Skeletal muscle satellite cell (primary cell): ENCODE data around the gene MAML2. TPM values are rescaled to one million over a fixed set of nuclear protein-coding genes. Genes with fewer than 3 reads are reported as not detected.
A peak's percentile ranks its signal among the peaks of the same experiment; 100 is the strongest.

Source experiments
- H3K27me3 ChIP-seq: 2 replicates; pipeline ENCODE4 v1.7.0; 2013; ENCODE audit warnings: low read length; ENCODE audit not compliant: control insufficient read depth, insufficient read depth
- H3K36me3 ChIP-seq: 2 replicates; pipeline ENCODE4 v1.7.0; 2013; ENCODE audit warnings: mild to moderate bottlenecking, control low read depth, low read length; ENCODE audit not compliant: insufficient read depth
- H3K4me1 ChIP-seq: 2 replicates; pipeline ENCODE4 v1.7.0; 2013; ENCODE audit warnings: low read length; ENCODE audit not compliant: control insufficient read depth, insufficient read depth
- H3K4me2 ChIP-seq: 2 replicates; pipeline ENCODE4 v1.7.0; 2013; ENCODE audit warnings: mild to moderate bottlenecking, low read length
- H3K4me3 ChIP-seq: 2 replicates; pipeline ENCODE4 v1.7.0; 2013; ENCODE audit warnings: low read length
- H3K9ac ChIP-seq: 2 replicates; pipeline ENCODE4 v1.7.0; 2013; ENCODE audit warnings: mild to moderate bottlenecking, low read depth, low read length, moderate library complexity
- H3K9me3 ChIP-seq: replicated peaks from 2 replicates; pipeline ENCODE4 v1.7.0; 2013; ENCODE audit warnings: mild to moderate bottlenecking, control low read depth, low read length
- total RNA-seq: library from RNA; depleted of rRNA; stranded (reverse); fragments of >200 nt; gene quantifications from 2 replicates; pipeline ENCODE4 v1.2.3, GENCODE V29; 2012; rRNA removed

Gene MAML2
- 14.0 and 15.0 TPM in 2 replicates for total RNA-seq

DNA sequence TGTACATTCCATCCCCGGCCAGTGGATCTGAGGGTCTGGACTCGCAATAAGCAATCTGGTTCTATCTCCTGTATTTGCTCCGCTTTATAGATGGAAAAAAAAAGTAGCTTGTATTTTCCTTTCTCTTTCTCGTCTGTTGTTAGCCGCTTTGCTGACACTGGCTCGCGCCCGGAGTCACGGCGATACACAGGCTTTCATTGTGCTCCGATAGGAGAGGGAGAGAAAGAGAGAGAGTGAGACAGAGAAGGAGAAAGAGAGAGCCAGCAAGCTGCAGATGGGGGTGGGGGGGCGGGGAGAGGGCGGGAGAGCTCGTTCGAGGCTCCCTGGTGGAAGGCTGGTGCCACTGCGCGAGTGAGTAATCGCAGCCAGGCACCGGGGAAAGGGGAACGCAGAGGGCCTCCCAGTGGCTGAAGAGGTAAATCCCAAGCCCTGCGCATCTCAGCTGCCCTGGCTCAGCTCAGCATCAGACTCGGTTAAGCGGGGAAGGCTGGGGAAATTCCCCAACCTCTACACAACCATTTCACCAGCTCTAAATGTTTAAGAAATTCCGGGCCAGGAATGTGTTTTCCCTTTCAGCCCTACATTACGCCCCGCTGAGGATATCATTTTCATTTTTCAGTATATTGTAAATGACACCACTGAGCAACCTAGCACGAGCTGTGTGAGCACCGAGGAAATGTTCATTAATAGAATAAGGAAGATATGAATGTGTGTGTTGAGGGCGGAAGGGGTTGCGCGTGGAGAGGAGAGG is at the start of gene MAML2:
Gene MAML2 (minus strand): TSS at position 235 of the 751 bp plus-strand sequence. CDS start 1,300 bp downstream, outside the sequence.
- Histone ChIP-seq H3K27me3 (no peaks in the 10 kb centered on the region), H3K9me3 (no peaks in the 10 kb centered on the region), H3K4me1 (peaks cover 38% of the 10 kb centered on the region), H3K4me3 (peak within 1 kb of the TSS; percentile 88), H3K36me3 (peaks cover 9% of the 10 kb centered on the region), H3K4me2 (peak within 1 kb of the TSS; percentile 80), H3K9ac (peak within 1 kb of the TSS; percentile 96)

DNA sequence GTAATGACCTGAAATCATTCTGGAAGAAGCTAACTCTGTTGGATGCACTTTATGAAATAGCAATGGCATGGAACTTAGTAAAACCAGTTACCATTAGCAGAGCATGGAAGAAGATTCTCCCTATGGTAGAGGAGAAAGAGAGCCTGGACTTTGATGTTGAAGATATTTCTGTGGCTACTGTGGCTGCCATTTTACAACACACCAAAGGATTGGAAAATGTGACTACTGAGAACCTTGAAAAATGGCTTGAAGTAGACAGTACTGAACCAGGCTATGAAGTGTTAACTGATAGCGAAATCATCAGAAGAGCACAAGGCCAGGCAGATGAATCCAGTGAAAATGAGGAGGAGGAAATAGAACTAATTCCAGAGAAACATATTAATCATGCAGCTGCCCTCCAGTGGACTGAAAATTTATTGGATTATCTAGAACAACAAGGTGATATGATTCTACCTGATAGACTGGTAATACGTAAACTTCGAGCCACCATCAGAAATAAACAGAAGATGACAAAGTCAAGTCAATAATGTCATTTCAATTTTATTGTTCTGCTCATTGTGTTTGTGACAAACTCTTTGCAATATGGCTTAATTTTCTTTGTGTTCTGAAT is 48.8 kb upstream of the MAML2 start:
- Histone ChIP-seq H3K4me1 (peaks cover 9% of the 10 kb centered on the region), H3K4me2 (peak overlapping the region; percentile 83), H3K4me3 (no peak overlapping the region), H3K36me3 (no peaks in the 10 kb centered on the region), H3K9ac (peak overlapping the region; percentile 38), H3K9me3 (no peaks in the 10 kb centered on the region), H3K27me3 (no peaks in the 10 kb centered on the region)

DNA sequence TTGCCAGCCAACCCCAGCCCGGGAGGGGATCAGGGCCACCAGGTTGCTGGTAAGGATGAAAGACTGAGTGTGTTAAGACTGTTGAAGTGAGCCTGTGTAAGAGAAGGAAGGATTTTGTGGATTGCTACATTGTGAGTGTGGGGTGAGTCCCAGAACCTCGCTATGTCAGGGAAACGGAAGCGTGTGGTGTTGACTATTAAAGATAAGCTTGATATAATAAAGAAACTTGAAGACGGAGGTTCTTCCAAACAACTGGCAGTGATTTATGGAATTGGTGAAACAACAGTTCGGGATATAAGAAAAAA is 47.4 kb upstream of the MAML2 start:
- Histone ChIP-seq H3K4me3 (peak overlapping the region; percentile 81), H3K4me1 (peaks cover 9% of the 10 kb centered on the region)

DNA sequence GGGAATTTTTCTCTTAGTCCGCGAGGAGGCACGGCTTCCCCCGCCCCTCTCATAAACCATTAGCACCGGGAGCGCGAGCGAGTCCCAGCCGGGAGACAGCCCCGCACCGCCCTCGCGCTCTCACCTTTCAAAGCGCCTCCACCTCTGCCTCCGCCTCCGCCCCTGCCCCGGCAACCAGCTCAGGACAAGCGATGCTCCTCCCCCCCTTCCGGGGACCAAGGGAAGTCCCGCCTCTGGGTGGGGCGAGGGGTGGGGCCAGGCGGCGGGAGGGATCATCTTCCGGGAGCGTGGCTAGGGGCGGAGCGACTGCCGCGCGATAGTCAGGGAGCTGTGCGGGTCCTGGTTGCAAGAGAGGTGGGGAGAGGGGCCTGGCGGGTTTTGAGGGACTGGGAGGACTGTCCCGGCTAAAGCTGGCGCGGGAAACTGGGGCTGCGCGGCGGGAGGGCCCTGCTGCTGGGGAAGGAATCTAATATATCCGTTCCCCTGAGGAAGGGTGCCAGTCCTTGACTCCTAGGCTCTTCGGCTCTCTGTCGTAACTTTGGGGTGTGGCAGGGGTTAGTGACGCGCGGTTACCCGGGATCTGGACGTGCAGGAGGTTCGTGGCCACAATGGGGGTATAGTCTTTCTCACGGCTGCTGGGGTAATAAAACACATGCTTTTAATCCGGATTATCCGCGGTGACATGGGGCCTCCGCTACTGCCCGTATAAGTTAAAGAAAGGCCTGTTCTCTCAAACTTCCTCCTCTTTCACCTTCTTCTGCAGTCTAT is 46.9 kb upstream of the MAML2 start, which contains the start of the genes CCDC82 and JRKL:
Gene CCDC82 (minus strand): TSS at position 193 of the 768 bp plus-strand sequence. CDS start 5,165 bp downstream, outside the sequence.
Gene JRKL (plus strand): TSS at position 294 of the 768 bp plus-strand sequence. CDS start 637 bp downstream, outside the sequence.
- H3K4me1 ChIP-seq = peaks cover 9% of the 10 kb centered on the region
- H3K4me2 ChIP-seq = peak within 1 kb of the TSS; percentile 83
- H3K9me3 ChIP-seq = no peaks in the 10 kb centered on the region
- peak within 1 kb of the TSS; percentile 90 for H3K9ac ChIP-seq
- H3K4me3 ChIP-seq = peak within 1 kb of the TSS; percentile 81
- H3K27me3 ChIP-seq = no peaks in the 10 kb centered on the region
- H3K36me3 ChIP-seq = no peaks in the 10 kb centered on the region

More for the DNA sequence above, 47.4 kb upstream of the MAML2 start:
- Histone ChIP-seq H3K9ac (peak overlapping the region; percentile 90), H3K9me3 (no peaks in the 10 kb centered on the region), H3K27me3 (no peaks in the 10 kb centered on the region), H3K4me2 (peak overlapping the region; percentile 83), H3K36me3 (no peaks in the 10 kb centered on the region)

DNA sequence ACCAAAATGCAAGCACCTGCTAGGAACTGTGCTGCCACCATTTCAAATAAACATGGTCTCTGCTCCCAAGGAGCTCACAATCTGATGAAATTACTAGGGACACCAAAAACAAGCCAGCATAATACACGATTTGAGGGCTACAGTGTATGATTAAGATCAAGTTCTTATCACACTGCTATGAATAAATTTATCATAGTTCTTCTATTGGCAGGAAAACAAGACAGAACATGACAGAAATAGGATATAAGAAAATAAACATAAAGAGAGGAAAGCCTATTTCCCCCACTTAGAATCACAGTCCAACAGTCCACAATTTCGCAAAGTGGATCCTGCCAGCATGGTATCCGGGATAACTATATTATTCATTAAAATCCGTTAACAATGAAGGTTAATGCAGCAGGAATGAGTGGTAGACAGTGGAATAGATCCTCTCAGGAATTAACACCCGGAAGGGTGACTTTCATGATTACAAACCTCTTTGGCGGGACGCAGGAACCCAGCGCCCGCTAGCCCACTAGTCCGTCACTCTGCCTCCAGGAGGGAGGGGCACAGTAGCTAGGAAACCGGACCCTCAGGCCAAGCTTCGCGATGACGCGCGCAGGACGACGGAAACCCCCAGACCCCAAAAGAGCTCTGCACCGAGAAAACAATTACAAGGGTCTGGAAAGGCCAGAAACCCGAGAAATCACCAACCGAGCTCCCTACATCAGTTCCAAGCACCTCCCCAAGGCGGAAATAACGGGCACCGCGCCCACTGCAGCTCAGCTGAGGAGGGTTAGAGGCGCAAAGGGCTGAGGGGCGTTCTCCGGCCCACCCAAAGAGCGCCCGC is 46.1 kb upstream of the MAML2 start:
- Histone ChIP-seq H3K4me1 (peaks cover 9% of the 10 kb centered on the region), H3K9me3 (no peaks in the 10 kb centered on the region), H3K9ac (peak overlapping the region; percentile 90), H3K27me3 (no peaks in the 10 kb centered on the region), H3K4me2 (peak overlapping the region; percentile 83), H3K36me3 (peaks cover 7% of the 10 kb centered on the region), H3K4me3 (peak overlapping the region; percentile 81)

DNA sequence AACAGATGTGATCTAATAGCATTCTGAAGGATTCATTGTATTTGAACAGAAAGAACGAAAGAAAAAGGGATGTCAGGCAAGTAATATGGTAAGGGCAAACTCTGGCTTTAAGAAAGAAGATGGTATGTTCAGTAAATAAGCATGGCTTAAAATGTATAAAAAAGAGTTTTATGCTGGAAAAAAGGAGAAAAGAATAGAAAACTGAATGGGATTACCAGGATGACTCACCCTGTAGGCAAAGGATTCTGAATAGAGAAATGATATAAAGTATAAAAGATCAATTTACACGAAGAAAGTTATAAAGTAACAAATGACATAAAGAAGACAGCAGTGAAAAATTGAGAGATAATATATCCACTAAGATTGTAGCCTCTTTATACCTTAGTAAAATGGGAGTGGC is 42.2 kb upstream of the MAML2 start:
- H3K27me3 ChIP-seq = no peaks in the 10 kb centered on the region
- no peaks in the 10 kb centered on the region for H3K4me1 ChIP-seq
- no peaks in the 10 kb centered on the region for H3K9me3 ChIP-seq
- peaks cover 24% of the 10 kb centered on the region for H3K36me3 ChIP-seq
- no peak overlapping the region for H3K9ac ChIP-seq
- H3K4me2 ChIP-seq = no peak overlapping the region
- no peak overlapping the region for H3K4me3 ChIP-seq

DNA sequence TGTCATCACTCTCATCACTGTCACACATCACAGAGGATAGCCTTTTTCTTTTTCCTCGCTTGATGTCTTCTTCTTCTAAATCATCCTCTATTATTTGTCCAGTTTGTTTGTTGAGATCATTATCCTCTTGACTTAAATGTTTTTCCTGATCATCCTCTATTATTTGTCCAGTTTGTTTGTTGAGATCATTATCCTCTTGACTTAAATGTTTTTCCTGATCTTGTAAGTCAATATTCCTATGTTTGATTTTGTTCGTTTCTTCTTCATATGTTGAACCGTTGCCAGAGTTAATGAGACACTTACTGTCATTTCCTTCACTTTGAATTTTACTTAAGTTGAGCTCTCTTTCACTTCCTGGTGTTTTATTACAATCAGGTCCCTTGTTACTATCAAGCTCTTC is 41.2 kb upstream of the MAML2 start:
- Histone ChIP-seq H3K4me2 (no peak overlapping the region), H3K9me3 (no peaks in the 10 kb centered on the region), H3K9ac (no peak overlapping the region), H3K4me1 (no peaks in the 10 kb centered on the region), H3K27me3 (no peaks in the 10 kb centered on the region), H3K36me3 (peaks cover 27% of the 10 kb centered on the region), H3K4me3 (no peak overlapping the region)

DNA sequence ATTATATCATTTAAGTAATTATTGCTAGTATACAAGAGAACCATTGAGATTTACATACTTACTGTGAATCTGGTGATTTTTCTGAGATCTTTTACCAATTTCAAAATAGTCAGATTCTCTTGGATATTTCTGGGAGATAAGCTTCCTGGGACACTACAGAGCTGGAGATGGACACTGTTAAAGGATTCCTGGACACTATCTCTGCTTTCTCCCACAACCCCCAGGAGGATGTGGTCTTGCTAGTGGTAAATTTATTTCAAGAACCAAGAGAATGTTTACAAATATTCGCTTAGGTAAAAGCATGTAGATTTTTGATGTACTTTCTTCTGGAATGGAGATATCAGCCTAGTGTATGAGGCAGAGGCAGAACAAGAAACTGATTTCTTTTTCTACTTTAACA is 33.8 kb upstream of the MAML2 start:
- Histone ChIP-seq H3K4me2 (no peak overlapping the region), H3K9me3 (no peaks in the 10 kb centered on the region), H3K36me3 (peaks cover 27% of the 10 kb centered on the region), H3K9ac (no peak overlapping the region), H3K27me3 (no peaks in the 10 kb centered on the region), H3K4me1 (no peaks in the 10 kb centered on the region), H3K4me3 (no peak overlapping the region)

DNA sequence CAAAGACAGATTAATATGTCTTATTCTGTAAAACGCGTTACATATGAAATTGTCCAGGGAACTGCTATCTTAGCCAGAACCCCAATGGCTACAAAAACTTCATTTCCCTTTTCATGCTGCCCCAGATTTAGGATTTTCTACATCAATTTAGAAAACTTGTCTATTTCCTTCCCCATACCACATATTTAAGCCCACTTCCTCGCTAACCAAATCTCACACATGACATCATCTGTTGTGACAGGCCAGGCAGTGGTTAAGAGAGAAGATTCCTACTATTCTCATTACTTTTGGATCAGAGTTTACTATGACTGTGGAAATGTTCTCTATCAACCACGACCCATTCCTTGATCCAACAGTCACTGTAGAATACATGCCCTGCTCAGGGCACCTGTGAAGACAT is 30.8 kb upstream of the MAML2 start:
- no peaks in the 10 kb centered on the region for H3K27me3 ChIP-seq
- H3K36me3 ChIP-seq = peaks cover 25% of the 10 kb centered on the region
- no peak overlapping the region for H3K9ac ChIP-seq
- H3K9me3 ChIP-seq = no peaks in the 10 kb centered on the region
- no peak overlapping the region for H3K4me2 ChIP-seq
- H3K4me1 ChIP-seq = no peaks in the 10 kb centered on the region
- H3K4me3 ChIP-seq = no peak overlapping the region

DNA sequence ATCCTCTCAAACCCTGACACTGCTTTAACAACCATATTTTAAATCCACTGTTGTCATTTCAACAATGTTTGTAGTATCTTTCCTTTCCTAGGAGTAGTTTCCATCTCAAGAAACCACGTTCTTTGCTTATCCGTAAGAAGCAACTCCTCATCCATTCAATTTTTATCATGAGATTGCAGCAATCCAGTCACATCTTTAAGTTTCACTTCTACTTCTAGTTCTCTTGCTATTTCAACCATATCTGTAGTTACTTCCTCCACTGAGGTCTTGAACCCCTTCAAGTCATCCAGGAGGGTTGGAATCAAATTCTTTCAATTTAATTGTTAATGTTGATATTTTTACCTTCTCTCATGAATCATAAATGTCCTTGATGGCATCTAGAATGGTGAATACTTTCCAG is 24.3 kb upstream of the MAML2 start:
- Histone ChIP-seq H3K9me3 (no peaks in the 10 kb centered on the region), H3K4me3 (no peak overlapping the region), H3K4me2 (no peak overlapping the region), H3K36me3 (peaks cover 35% of the 10 kb centered on the region), H3K27me3 (no peaks in the 10 kb centered on the region), H3K4me1 (no peaks in the 10 kb centered on the region), H3K9ac (no peak overlapping the region)

DNA sequence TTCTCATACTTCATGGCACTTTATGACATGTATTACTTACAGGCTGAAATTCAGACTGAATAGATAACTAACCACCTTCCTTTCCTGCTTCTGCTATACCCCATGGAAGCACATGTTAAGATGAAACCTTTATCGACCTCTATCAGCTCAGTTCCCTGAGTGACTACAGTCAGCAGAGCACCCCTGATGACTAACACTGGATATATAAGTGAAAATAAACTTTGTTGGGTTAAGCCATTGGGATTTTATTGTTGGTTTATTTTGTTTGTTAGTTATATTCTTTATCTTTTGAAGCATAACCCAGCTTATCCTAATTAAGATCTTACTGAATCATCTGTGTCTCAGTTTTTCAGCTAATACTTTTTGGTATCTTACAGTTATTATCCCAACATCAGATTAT is 23.0 kb upstream of the MAML2 start:
- Histone ChIP-seq H3K9me3 (no peaks in the 10 kb centered on the region), H3K27me3 (no peaks in the 10 kb centered on the region), H3K4me3 (no peak overlapping the region), H3K9ac (no peak overlapping the region), H3K4me2 (no peak overlapping the region), H3K4me1 (no peaks in the 10 kb centered on the region), H3K36me3 (peaks cover 31% of the 10 kb centered on the region)
